CD4-positive, alpha-beta T cell treated with Interleukin-2 at 100 ng/mL for 4 hours (primary cell): Measurements from ENCODE around the gene CHID1.

Source experiments
- DNase-seq: peaks from one replicate; pipeline ENCODE4 v3.0.0-alpha.2; 2020; ENCODE audit warnings: low spot score

Gene CHID1

DNA sequence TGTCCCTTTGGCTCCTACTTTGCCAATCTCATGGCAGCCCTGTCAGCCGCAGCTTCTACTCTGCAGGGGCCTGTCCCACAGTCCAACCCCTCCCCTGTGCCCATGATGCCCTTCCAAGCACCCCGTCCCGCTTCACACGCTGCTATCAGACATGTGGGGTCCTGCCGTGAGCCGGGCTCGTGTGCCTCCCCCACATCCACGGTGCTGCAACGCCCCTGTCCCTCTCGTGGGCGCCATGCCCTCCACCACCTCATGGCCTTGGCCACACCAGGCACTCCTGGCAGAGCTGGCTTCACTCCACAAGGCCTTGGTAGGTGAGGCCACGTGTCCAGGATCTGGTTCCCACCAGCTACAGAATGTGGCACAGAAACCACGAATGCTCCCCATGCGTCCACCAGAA is 23.0 kb downstream of the CHID1 start:
- no peak for DNase-seq

DNA sequence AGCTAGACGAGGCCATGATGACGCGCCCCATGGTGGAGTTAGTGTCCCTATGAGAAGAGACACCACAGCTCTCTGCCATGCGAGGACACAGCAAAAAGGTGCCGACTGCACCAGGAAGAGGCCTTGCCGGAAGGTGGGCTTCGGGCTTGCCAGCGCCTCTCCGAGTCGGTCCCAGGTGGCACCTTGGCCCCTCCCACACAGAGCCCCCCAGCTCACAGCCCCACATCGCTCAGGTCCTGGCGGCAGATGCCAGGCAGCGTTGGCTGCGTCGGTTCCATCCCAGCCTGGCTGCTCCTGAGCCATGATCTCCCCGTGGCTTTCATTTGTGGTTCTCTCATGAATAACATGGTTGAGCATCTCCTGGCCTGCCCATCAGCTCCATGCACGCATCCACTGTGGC is 24.0 kb downstream of the CHID1 start:
- no peak for DNase-seq

DNA sequence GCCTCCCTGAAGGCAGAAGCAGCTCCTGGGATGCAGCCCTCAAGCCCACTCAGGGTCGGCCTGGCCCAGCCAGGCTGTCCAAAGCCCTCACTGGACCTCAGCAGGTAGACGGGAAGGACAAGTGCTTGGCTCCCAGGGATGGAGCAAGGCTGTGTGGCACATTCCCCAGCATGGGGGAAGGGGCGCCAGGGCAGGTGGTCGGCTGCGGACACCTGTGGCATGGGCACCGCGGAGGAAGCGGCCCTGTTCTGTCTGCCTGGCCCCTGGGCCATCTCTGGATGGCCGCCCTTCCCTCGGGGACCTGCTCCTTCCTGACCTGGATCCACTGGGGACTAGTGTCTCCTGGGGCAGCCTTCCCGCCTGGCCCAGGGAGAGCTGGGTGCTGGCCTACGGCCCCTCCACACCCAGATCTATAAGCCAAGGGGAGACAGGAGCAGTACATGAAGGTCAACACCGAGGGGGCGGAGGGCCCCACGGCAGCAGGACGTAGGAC is 26.0 kb downstream of the CHID1 start:
- DNase-seq, result no peak

DNA sequence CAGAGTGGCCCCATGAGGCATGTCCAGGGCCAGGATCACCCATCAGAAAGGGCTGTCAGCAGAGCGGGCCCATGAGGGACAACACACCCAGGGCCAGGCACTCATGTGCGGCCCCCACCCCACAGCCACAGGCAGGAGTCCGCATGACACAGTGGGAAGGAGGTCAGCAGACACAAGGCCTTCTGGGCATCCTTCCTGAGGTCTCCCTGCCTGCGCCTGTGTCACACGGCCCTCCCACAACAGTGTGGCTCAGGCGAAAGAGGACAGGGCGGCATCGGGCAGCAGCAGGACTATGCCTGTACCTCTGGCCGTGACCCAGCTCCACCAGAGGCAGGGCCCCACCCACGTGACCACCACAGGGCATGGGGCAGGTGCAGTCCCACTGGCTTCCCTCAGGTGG is 27.1 kb downstream of the CHID1 start:
- no peak for DNase-seq

DNA sequence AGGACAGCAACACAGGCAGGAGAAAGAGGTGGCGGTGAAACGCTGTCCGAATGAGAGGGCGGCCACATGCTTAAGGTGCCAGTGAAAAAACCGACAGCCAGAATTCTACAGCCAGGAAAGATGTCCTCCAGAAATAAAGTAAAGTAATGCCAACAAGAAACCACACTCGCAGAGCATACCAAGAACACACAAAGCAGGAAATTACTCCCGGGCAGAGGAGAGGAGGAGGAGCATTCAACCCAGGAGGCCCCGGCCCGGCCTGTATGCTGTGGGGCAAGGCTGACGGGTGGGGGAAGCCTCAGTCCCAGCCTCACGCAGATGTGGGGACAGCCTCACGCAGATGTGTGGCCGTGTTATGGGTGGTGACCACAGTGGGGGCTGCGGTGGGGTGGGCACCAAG is 28.0 kb downstream of the CHID1 start:
- no peak for DNase-seq

DNA sequence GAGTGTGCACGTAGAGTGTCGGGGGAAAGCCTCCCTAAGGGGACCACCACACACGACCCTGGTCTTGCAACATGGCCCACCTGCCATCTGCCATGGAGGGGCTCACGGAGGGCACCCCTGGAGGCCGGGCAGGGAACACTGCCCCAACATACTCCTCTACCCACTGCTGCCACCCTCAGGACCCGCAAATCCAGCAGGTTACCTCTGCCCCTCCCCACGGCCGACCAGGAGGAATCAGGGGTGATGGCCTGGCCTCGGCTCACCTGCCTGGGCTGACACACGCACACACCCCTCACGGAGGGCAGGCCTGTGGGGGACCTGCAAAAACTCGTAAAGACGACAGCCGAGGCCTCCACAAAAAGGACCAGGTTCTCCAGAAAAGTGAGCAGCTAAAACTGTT is 30.2 kb downstream of the CHID1 start:
- DNase-seq, result no peak

DNA sequence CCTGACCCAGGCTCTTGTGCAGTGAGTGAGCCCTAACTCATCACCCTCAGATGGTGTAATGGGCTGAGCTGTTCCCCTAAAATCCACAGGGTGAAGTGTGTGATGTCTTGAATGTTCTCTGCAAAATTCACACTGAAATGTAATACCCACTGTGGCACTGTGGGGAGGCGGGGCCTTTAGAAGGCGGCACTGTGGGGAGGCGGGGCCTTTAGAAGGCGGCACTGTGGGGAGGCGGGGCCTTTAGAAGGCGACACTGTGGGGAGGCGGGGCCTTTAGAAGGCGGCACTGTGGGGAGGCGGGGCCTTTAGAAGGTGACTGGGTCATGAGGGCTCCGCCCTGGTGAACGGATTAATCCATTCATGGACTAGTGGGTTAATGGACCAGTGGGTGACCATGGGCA is 33.0 kb downstream of the CHID1 start:
- no peak for DNase-seq

DNA sequence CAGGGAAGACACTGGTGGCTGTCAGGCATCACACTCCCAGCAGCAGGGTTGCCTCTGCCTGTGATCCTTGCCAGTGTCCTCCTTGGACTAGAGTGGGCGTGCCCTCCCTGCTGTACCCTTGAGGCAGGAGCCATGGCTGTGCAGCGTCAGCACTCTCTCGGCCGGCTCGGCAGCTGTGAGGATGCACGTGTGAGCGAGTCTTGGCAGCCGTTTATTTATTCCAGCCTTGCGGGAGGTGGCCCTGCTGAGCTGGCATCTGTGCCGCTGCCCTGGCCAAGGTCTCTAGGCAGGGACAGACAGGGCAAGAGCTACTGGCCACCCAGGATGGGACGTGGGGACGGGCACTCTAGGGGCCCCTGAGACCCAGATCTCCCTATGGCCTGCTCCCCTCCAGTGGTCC is 34.1 kb downstream of the CHID1 start:
- no peak for DNase-seq

DNA sequence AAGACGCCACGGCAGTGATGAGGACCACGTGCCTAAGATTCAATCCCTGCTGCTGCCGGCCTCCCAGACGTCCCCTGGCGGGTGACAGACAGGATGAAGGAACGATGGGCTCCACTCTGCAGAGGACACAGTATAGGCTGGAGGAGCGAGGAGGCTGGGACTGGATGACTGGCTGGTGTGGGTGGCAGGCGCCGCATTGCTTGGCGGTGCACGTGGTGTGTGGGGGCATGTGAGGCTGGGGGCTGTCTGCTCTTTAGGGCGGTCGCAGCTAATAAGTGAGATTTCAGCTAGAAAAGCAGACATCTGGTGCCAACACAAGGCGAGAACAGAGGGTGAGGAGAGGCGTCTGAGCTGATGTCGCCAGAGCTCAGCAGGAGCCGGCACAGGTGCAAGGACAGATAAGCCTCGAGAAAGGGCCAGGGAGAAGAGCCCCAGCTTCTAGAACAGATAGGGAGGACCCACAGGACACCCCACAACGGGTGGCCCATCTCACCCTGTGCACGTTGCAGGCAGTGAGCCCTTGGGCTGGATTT is 34.8 kb downstream of the CHID1 start:
- no peak for DNase-seq

DNA sequence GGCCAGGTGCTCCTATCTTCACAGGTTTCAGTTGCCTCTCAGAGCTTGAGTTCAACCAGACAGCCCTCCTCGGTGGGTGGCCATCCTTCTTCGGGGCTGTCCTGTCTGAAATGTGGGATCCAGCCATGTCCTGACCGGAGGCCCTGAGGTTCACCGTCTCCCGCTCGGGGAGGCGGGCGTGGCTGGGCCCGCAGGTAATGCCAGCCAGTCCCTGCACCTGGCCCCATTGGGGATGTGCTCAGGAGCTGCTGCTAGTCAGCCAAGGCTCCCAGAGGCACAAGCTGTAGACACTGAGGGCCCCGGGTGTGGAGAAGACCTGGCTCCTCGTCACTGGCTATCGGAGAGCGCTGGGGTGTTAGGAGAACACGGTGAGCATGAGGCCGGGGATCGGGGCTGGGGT is 35.4 kb downstream of the CHID1 start:
- no peak for DNase-seq

DNA sequence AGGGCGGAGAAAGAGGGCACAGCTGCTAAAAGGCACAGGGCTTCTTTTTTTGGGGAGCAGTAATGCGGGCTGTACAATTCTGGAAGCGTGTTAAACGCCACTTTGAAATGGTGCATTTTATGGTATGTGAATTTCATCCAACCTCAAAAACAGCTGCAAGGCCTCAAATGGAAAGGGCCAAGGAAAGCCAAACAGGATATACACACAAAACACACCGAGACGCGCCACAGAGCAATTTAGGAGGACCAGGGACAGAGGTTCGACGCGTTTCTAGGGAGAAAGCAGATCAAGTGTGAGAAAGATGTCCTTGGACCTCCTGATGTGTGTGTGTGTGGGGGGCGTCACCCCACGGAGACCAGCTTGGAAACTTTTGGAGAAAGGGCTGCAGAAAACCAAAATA is 36.9 kb downstream of the CHID1 start:
- DNase-seq, result no peak

DNA sequence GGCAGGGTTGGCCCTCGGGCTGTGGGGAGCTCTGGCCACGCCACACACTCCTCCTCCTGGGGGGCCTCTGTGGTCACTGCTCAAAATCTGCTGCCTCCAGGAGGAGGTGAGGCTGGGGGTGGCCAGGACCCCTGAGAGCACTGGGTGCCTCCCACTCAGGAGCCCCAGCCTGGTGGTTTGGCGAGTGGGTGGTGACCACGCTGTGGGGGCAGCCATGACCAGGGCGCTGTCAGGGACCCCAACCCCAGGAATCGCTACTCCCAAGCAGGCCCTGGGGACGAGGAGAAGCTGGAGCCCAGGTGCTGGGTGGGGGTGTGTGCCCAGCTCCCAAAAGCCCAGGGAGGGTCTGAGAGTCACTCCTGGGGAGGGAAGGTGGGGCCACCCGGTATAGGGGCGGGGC is 37.8 kb downstream of the CHID1 start:
- no peak for DNase-seq

DNA sequence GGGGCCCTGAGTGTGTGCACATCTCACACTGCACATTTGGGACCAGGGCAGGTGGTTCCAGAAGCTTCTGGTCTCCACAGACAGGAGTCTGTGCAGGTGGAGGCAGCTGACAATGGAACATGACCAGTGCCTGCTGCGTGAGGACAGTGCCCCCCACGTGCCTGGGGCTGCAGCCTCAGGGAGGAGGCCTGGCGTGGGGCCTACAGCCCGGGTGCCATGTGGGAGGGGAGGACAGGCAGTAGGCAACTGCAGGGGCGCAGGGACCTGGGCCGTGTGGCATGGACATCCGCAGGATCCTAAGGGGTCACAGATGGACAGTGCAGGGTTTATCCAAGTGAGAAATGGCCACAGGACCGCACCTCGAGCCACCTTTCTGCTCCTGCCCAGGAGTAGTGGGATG is 39.1 kb downstream of the CHID1 start:
- DNase-seq, result no peak

DNA sequence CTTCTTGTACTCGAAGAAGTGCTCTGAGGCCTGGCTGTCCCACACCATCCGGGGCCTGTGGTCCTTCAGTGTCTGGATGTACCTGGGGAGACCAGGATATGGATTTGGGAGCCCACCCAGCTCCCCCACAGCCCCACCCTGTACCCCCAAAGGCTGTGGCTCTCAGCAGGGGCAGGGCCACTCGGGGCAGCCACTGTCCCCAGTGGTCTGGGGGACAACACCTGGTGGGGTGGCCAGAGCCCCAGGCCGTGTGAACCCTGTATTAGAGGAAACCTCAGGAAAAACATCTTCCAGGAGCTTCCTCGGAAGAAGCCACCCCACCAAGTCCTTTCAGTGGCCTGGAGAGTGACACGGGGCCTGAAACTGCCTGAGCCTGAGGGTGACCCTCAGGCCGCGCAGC is 40.2 kb downstream of the CHID1 start:
- DNase-seq, result no peak

DNA sequence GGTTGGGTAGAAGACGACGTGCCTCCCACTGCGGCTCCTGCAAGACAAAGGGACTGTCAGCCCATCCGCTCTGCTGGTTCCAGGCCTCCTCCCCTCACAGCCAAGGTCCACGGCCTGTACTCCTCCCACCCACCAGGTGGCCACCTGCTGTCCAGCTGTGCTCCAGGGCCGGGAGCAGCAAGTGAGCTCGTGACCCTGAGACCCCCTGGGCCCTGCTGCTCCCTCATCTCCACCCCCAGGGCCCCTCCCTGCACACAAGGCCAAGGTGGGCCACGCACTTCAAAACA is 40.5 kb downstream of the CHID1 start:
- DNase-seq, result no peak

DNA sequence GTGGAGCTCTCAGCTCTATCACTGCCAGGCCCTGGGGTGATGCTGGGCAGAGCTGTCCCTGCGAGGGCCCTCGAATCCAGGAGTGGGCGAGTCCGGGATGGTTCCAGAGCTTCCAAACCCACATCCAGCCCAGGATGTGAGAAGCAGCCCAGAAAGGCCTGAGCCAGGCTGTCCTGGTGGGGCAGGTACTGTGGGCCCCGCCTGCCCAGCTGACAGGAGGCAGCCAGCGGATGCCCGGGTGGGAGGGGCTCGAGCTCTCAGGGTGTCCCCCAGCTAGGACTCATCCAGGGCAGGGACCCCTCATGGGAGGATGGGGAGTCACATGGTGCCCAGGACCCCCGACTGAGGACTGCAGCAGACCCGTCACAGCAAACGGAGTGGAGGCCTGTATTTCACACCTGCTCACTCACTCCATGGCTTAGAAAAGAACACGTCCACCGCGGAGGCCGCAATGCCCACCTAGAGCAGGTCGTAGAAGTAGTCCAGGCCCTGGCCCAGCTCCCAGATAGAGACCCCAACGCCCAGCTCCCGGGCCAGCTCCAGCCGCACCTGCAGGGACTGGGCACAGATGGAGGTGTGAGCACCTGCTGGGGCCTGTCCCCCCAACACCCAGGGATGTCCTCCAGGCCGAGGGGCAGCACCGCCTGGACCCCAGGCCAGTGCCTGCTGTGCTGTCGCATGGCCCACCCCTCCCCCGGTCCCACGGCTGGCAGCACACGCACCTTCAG is 41.0 kb downstream of the CHID1 start:
- DNase-seq, result no peak

DNA sequence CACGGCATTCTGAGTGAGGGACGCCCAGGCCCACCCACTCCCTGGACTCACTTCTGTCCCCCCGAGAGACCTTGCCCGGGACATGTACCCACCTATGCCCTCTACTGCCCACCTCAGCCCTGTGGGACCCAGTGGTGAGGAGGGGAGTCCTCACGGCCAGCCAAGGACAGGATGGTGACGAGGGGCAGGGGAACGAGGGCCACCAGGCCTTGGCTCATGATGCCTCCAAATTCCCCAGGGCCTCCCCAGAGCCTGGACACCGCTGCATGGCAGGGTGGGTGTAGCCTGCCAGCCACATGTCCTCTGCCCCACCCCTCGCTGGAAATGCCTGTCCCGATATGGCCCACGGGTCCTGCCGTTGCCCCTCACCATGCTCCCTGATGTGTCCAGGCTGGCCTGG is 41.8 kb downstream of the CHID1 start:
- DNase-seq, result no peak

DNA sequence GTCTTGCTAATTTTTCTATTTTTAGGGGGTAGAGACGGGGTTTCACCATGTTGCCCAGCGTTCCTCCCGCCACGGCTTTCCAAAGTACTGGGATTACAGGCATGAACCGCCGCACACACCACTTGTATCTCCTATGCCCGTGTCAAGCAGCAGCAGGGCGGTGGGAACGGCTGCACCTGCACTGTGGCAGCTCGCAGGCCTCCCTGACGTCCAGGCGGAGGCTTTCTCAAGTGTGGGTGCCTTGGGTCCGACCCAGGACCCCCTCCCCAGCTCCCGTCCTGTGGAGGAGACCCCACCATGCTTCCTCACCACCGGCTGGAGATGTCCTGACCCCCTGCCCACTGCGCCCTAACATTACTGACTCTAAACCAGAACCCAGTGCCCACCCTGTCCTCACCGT is 42.2 kb downstream of the CHID1 start:
- DNase-seq, result no peak

DNA sequence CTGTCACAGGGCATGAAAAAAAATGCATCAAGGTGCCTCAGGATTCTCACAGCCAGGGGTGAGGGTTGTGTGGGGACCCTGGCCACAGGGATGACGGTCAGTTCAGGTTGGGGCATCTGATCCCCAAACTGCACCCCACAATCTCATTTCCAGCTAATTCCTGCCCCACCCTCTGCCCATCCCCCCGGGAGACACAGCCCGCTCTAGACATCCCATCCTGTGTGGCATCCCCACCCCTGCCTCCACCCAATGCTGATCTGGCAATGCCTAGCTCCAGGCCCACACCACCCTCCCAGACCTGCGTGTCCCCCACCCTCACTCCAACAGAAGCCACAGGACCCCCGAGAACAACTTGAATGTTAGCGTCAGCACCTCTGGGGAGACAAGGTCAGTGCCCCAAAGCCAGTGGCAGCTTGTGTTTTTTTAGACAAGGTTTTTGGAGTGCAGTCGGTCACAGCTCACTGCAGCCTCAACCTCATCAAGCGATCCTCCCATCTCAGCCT is 42.7 kb downstream of the CHID1 start:
- DNase-seq, result no peak

DNA sequence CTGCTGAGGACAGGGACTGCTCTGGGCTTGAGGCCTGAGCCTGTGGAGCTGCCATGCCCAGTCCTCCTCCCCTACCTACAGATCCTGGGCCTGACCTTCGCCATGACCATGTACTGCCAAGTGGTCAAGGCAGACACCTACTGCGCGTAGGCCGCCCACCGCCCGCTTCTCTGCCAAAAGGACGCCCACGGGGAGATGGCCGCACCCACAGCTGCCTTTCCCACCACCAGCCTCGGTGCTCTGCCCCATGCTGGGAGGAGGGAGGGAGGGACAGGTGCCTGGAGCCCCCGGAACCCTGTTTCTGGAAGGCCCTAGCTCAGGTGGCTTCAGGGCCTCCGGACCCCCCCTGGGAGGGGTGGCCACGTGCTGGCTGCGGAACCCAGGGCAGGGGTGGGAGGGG is 44.1 kb downstream of the CHID1 start:
- no peak for DNase-seq

DNA sequence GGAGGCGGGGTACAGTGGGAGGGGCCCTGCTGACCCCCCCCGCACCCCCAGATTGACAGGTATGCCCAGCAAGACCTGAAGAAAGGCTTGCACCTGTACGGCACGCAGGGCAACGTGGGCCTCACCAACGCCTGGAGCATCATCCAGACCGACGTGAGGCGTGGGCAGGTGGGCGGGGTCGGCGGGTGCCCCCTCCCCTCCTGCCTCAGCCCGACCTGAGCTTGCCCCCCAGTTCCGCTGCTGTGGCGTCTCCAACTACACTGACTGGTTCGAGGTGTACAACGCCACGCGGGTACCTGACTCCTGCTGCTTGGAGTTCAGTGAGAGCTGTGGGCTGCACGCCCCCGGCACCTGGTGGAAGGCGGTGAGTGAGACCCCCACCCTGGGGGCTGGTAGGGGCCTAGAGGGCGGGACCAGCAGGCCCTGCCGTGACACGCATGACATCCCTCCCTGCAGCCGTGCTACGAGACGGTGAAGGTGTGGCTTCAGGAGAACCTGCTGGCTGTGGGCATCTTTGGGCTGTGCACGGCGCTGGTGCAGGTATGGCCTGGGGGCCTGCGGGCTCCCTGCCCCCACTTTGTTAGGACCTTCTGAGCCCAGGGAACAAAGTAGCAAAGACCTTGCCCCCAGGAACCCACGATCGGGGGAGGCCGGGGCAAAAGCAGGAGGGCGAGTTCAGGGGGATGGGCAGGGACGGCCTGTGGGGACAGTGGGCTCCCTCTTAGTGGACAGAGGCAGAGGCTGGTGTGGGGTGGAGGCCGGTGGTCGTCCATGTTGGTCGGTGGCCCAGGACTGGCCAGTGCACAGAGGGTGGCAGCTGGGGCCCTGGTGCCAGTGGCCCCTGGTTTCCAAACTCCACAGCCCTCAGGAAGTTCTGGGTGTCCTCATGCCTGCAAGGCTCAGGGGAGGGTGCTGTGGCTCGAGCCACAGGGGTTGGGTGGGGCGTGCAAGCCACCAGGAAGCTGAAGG is 44.9 kb downstream of the CHID1 start:
- no peak for DNase-seq

DNA sequence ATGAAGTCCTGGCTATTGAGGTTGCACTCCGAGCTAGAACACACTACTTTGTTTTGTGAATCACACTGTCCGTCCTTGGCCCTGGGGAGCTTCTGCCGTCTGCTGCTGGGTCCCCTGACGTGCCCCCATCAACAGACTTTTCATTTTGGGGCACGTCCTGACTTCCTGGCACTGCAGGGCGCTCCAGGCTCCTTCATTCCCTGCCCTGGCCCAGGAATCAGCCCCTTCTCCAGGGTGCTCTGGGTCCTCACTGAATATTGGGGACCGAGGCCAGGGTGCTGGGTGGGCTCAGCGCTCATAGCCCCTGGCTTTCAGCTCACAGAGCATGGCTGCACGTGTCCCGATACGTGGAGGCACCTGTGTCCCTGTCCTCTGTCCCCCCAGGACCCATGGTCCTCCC is 45.7 kb downstream of the CHID1 start:
- no peak for DNase-seq
